HG03521 (cell line): ENCODE results near the gene SEC61G.

Experiments
- ATAC-seq: cut with Tn5 transposase; IDR thresholded peaks from one replicate; pipeline ENCODE4 v1.9.1; 2021; ENCODE audit warnings: mild to moderate bottlenecking, moderate library complexity; ENCODE audit not compliant: unreplicated experiment

SEC61G gene

DNA sequence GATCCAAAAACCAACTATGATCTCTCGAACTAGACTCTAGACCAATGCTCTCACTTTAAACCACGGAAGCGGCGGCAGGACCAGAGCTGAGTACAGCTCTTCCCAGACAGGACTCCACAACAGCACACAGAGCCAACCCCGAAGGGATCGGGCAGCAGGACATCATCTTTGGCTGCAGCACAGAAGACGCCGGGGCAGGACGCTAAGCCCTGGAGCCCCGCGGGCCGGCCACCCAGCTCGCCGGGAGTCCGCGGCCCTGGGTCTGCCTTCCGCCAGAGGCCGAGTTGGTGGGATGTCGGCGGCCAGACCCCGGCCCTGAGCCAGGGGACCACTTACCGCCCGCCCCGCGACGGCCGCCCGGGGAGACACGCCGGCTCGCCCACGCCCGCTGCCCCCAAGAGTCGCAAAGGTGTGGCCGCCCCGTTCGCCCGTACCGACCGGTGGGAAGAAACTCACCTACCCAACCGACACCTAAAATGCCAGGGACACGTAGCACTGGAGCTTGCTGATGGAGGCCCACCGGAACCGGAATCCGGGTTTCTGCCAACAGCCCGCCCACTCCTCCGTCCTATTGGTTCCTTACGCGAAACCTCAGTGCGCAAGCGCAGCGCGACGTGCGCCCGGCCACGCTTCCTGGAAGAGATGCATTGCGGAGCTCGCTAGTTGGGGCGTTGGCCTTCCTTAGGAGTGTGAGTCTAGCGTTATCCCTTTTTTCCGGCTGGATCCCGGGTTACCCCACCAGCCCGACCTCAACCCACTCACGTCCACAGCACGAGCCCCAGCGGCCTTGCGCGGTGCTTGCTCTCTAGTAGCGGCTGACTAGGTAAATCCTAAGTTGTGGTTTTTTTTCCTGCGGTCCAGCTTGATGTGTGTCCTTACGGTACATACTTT is at the start of gene SEC61G:
Gene SEC61G (minus strand): TSS at position 510 of the 891 bp plus-strand sequence. CDS start 1,623 bp downstream, outside the sequence.
- peak; percentile 93 for ATAC-seq

- no peak for ATAC-seq
Measured at GRCh38 chr7:54802841-54803240, 43.8 kb upstream of the SEC61G start.

DNA sequence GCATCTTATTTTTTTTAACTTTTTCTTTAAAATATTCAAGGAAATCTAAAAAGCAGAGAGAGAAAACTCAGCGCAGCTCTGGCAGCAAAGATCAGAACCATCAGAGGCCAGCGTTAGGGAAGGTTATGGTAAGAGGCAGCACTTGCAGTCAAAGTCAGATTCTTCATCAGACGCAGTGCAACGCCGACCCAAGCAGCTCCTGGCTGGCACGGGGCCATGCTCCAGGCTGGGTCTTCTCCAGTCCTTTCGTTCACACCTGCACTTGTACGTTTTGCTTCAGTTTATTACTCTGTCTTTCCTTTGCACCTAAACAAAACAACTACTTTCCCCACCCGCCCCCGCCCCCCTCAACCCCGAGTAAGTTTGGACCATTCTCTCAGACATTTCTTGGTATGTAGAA is 43.1 kb upstream of the SEC61G start:
- ATAC-seq: no peak

DNA sequence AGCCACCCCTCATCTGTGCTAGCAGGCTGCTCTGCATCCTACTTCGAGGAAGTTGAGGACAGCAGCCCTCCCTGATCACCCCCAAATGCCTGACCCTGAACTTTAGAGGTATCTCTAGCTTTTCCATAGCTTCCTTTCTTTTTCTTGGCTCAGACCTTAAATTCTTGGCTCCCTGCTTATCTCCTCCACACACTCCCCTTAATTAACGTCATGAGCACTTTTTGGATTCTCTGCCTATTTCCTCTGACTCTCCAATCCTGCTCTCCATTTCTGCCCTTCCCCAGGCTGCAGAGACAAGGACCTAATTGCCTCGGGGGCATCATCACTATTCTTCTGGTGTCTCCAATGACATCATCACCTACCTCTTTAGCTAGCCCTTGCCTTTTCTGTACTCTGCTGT is 40.8 kb upstream of the SEC61G start:
- no peak for ATAC-seq

GRCh38 chr7:54798530-54798929 is 39.5 kb upstream of the SEC61G start:
- no peak for ATAC-seq

DNA sequence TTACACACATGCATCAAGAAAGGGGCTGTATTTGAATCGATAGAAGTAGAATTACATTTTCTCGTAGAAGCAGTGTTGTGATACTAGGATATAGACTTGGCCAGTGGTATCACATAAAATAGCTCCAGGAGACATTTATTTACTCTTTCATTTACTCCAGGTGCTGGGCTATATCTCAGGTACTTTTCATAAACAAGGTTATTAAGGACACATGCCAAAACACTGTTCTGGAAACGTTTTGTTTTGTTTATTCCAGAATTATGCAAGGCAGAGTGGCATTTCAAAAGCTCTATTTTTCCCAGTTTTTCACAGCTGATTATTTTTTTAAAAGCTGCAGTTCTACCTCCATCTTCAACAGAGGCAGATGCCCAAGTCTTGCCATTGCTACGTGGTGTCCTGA is 37.8 kb upstream of the SEC61G start:
- no peak for ATAC-seq

GRCh38 chr7:54796150-54796549 is 37.1 kb upstream of the SEC61G start:
- no peak for ATAC-seq

- ATAC-seq: no peak
Measured at GRCh38 chr7:54792383-54792782, 33.4 kb upstream of the SEC61G start.

- ATAC-seq: no peak
Measured at GRCh38 chr7:54788664-54789063, 29.7 kb upstream of the SEC61G start.

GRCh38 chr7:54785261-54785660 is 26.2 kb upstream of the SEC61G start:
- no peak for ATAC-seq

DNA sequence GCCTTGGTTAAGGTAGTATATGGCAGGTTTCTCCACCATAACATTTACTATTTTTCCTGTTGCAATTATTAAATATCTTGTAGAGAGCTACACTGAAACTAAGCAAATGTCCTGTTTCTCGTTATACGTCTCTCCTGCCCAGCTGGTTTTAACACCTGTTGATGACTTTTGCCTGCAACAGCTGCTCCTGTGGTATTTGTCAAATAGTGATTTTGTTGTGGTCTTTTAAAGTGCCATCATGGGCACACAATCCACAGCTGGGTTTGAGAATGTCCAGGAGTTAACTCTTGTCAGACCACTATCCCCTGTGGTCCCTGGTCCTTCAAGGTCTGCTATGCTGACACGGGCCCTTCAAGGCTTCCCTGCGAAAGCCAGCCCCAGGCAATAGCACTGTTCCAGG is 24.9 kb upstream of the SEC61G start:
- ATAC-seq: no peak

GRCh38 chr7:54782829-54783228 is 23.8 kb upstream of the SEC61G start:
- no peak for ATAC-seq

DNA sequence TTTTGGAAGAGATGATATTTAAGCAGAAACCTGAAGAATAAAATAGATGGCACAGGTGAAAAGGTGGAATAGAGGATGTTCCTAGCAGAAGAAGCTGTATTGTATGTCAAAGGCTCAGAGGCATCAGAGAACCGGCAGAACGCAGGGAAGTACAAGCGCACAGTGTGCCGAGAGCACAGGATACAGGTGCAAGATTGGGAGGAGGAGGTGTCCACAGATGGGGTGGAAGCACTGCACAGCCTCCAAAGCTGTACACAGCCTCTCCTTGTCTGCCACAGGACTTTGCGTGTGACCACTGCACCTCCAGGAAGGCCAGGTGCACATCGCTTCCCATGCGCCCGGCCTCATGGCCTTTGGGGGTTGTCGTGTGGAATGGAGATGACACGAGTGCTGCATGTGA is 23.3 kb upstream of the SEC61G start:
- ATAC-seq: no peak

- ATAC-seq: no peak
Measured at GRCh38 chr7:54781134-54781920, 22.3 kb upstream of the SEC61G start.

GRCh38 chr7:54780490-54780889 is 21.5 kb upstream of the SEC61G start:
- no peak for ATAC-seq

- no peak for ATAC-seq
Measured at GRCh38 chr7:54778696-54779540, 19.9 kb upstream of the SEC61G start.

GRCh38 chr7:54778166-54778565 is 19.2 kb upstream of the SEC61G start:
- ATAC-seq: no peak

DNA sequence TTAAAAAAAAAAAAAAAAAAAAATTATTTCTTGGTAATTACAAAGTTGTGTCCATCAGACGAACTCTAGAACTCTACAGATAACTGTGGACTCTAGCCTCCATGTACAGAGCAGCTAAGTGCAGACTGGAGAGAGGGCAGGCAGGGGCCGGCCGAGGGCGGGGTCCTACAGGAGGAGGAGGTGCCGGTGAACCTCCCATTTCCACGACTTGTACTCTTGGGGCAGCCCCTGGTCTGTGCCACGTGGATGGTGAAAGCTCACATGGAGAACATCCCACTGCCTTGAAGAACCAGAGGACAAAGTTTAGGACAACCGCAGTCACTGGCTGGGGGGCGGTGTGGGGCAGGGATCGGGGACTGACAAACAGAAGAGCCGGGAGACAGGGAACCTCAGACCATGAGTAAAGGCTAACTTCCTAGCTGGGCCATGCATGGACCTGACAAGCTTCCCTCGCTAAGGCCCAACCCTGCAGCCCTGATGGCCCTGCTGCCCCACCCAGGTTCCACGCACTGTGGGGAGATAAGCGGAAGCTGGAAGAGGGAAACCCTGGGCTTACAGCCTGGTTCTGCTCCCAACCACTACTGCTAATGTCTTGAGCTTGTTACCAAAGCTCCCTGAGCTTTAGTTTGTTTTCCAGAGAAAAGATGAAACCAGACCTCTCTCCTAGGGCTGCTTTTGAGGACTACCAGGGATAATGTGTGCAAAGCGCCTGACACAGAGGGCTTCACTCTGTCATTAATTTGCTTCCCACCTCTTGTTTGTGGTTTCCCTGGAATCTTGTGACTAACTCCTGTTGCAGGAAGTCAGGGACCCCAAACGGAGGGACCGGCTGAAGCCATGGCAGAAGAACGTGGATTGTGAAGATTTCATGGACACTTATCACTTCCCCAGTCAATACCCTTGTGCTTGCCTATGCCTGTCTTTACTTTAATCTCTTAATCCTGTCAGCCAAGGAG is 16.1 kb upstream of the SEC61G start:
- ATAC-seq: no peak

DNA sequence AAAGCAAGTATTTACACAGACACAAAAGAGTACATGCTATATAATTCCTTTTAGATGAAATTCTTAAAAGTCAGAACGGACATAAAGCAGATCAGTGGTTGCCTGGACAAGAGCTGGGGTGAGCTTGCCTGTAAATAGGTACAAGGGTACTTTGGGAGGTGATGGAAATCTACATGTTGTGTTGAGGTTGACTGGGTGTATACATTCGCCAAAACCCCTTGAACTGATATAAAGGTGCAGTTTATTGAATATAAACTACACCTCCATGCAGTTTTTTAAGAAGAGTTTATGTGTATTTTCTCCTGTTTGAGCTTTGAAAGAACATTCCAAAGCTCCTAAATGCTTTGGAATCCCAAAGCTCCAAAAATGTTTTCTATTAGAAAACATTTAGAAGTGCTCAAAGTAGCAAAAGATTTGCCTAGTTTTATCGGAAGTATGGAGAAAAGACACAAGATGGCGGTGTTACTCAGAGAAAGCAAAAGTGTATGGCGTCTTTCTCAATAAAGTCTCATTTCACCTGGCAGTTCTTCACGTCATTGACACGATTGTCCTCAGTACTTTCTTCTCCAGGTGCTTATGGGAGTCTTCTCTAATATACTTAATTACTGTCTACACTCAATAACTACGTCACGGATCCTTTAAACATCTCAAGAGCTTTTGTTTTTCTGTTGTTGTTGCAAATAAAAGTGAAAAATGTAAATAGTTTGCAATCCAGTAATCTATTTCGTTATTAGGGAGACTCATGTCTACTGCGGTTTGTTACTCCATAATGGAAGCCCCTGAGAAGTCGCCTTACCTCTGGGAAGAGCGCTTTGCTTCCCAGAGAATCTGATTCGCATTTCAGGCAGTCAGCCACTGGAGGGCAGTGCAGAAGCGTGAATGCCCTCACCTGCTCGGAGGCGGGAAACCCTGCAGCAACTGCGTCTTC is 14.7 kb upstream of the SEC61G start:
- peak; percentile 81 for ATAC-seq
